ENCODE data around the gene CAPZB.

CAPZB gene

DNA sequence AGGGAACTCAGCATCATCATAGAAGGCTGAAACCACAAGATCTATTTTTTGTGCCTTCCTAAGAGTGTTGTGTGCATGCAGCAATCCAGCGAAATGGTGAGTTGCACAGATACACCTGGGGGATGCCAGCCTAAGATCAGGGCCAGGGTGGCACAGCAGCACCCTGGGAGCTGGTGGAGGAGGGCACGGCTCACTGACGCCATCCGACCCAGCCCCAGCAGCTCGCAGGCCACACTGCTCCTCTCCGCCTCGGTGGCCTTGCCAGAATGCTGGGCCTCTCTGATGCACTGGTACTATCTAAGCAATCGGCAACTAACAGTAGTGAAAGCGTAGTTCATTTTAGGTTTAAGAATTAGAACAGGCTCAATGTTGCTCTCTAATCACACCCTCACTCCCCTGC, 37.8 kb downstream of the CAPZB start:
- DNase-seq: no peak

DNA sequence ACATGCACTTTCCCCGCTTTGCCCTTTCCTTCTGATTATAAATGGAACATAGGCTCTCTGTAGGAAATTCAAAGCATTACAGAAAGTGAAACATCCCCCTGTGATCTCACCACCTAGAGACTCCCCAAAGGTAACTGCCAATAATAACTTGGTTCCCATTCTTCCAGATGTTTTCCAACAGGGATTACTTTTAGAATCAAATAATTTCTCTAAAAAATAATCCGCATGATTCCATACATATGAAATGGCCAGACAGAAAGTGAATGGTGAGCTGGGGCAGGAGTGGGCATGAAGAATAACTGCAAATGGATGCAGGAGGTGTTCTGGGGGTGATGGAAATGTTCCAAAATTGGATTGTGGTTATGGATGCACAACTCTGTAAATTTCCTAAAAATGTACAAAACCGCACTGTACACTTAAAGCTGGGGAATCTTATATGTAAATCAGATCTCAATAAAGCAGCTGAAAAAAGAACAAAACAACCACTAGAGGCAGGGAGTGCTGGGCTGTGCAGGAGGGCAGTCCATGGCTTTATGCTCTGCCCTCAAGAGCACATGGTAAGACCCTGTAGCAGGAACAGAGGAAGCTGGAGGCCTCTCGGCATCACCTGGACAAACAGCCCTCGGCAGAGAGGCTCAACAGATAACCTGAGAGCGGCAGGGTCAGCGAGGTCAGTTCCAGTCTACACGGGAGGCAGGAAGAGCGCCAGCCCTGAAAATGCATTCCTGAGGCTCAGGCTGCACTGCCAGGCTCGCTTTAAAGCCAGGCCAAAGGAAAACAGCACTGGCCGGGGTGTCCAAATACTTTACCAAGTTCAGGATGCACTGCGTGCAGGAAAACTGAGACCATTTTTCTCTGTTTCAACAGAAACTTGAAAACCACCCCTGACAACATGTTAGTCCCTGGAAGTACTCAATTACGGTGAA, 39.7 kb downstream of the CAPZB start:
- no peak for DNase-seq

DNA sequence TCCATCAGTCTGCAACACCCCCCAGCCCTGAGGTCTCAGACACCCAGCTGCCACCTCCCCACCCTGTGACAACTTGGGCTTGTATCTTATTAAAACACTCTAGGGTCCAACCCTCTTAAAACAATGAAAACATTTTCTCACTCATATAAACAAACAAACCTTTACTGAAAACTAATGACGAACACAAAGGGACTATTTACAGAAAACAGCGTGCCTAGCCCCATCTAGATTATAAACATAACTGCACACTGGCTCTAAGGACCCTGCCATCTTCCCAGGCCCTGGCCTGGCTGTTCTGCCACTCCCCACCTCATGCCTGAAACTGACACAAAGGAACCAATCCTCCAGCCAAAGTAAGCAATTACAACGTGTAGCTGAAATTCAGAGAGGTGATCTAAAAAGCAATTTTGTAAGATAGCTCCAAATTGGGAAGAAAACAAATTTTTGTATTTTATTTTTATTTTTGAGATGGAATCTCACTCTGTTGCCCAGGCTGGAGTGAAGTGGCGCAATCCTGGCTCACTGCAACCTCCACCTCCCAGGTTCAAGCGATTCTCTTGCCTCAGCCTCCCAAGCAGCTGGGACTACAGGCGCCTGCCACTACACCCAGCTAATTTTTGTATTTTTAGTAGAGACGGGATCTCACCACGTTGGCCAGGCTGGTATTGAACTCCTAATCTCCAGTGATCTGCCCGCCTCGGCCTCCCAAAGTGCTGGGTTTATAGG, 40.9 kb downstream of the CAPZB start:
- no peak for DNase-seq

DNA sequence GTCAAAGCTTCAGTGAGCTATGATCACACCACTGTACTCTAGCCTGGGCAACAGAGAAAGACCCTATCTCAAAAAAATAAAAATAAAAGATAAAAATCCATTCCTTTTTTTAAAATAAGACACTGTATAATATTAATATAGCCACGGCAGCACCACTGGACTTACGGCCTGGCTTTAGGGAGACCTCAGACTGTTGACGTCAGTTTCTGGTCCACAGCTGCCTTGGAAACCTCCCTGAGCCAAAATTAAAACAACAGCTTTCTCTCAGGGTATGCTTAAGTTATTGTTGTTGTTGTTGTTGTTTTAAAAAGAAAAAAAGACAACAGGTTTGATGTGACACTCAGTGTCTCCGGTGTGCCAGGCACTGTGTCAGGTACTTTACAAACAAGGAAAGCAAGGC, 42.0 kb downstream of the CAPZB start:
- DNase-seq: no peak

DNA sequence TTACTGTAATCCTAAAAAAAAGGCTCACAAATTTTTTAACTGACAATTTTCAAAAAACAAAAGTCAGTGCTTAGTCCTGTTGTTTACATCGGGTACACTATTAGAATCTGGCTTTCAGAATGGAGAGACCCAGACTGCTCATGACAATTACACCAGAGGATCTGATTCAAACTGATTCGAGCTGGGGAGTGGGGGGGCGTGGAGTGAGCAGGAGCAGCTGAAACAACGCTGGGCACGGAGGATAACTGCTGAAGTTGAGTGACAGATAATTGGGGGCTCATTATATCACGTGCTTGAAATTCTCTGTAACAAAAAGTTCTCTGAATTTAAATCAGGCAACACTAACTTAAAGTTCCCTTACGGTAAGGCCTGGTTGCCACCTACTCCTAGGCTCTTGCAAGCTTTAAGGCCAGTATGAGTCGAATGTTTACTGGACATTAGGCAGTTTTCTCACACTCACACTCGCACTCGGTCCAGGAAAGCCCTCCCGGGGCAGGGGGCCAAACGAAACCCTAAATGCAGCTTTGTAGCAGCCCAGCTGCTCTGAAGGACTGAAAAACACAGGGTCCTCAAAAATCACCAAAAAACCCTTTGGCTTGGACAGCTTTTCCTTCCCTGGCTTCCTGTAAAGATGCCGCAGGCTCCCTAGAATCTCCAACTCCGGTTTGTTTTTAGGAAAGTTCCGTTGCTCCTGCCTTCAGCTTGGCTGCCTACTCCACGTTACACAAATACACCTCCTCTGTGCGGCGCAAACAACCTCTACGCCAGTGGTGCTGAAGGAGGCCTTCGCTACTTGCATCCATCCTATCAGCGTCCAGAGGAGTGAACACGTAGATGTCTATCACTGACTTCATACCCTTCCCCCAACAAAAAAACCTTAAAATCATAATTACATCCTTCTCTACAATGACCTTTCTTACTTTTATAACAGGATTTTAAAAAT, 42.9 kb downstream of the CAPZB start:
- DNase-seq: no peak

DNA sequence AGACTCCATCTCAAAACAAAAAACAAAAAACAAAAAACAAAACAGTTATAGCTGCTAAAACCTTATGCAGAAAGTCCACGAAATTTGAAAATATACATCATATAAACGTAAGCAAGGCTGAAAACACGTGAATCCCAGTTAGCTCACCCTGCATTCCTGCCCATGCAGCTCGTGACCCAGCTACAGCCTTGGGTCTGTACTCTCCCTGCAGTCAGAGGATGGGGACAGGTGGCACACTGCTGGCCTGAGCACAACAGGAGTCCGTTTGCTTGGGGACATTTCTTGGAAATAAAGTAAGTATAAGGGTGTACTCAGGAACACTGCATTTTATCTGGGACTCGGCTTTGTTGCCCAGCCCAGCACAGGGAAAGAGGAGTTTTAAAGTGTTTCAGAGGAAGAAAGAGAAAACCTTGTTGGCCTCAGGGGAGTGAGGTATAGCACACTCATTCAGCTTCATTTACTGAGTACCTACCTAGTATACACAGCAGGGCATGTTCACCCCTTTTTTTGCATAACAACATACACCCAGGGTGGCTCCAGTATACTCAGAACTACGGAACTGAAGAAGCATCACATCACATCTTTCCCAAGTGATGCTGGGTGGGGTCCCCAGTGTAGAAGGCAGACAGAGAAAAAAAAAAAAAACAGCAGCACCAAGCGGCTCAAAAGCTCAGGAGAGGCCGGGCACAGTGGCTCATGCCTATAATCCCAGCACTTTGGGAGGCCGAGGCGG, 44.1 kb downstream of the CAPZB start:
- DNase-seq: no peak

DNA sequence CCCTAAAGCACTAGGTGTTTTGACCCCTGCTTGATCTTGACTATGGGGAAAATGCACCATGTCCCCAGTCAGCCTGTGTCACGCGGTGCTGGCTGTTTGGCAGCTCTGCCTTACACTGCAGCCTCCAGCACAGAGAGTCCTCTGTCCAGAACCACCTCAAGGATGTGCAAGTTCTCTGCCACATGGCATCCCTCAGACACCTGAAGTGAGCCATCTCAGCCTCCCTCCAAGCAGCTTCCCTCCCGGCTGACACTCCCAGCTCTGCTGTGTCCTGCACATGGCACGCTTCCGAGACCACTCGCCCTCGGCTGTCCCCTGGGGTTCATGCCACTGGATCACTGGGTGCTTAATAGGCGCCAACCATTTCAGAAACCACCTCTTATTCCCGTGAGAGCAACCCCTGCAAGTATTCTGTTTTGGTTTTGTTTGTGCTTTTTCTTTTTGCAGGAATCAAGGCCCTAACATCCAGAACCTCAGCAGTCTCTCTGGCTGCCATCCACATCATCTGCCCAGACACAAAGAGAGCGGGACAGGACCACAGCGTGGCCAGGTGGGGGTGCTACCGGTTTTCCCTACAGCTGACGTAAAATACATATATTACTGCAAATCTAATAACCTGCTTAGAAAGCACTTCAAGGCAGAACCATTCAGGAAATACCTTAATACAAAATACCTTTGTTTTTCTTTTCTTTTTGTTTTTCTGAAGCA, 45.7 kb downstream of the CAPZB start:
- DNase-seq: no peak

DNA sequence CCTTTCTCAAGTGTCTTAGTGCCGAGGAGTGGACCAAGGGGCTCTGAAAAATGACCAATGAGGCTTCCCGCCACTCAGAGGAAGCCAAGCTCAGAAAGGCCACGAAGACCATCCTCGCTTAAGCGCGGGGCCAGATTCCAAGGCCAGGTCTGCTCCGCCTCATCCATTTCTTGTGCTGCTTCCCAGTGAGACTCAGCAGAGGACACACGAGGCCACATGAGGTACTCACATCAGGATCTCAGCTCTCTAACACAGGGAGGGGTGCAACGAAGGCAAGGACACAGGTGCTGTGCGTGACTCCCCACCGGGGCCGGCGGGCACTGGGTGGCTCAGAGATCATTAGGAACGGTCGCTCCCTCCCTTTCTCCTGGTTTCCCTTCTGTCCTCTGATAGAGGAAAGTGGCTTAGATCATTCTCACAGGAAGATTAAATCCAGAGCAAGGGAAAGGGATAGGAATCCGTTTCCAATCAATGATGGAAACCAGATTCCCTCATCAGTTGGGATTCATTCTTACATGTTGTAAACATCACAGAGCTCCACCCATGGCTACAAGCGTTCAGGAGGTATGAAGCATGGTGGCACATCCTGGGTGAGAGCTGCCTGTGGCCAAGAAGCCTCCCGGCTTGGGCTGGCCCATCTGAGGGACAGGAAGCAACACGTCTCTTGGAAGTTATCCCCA, 46.7 kb downstream of the CAPZB start:
- DNase-seq: no peak

DNA sequence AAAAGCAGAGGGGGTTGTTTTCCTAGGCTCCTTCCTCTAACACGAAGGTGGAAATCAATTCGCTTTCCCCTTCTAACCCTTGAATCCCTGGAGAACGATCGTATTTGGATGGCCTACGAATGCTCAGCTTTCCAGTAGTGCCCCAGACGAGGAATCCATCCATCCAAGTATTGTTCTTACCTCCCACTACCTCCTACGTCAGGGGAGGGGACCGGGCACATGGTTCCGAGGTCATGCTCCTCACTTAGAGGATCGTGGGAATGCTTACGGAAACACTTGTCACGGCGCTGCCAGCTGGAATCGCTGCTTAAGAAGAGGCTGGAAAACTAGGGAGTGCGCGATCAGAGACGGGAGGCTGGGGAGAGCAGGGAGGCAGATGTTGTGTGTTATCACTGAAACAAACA, 47.4 kb downstream of the CAPZB start:
- DNase-seq: no peak

DNA sequence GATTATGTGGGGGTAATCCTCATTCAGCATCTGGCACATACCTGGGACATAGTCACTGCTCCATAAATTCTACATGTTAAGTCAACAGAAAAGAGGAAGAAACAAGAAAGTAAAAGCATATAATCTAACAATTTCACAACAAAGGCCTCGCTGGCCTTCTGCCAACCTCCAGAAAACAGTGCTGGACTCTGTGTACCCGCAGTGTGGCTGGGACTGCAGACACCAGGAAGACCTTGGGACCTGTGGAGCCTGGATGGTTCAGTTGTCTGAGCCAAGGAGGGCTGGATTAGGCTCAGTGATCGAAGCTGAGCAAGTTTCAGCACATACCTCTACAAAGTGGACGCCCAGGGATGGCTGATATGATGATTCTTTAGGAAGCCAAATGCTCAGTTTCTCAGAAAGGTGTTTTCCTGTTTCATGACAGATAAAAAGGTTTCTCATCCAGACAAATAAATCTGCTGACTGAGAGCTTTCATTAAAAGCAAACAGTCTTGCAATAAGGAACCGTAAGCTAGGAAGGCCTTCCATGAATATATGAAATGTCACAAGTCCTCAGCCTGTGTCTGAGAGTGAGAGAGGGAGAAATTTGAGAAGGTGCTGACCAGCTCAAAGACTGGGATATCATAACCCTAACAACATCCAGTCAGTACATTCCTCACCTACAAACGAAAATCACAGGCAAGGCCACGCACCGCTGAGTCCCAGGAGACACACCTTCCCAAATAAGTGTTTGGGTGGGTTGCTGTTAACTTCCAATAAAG, 48.4 kb downstream of the CAPZB start:
- DNase-seq: no peak

DNA sequence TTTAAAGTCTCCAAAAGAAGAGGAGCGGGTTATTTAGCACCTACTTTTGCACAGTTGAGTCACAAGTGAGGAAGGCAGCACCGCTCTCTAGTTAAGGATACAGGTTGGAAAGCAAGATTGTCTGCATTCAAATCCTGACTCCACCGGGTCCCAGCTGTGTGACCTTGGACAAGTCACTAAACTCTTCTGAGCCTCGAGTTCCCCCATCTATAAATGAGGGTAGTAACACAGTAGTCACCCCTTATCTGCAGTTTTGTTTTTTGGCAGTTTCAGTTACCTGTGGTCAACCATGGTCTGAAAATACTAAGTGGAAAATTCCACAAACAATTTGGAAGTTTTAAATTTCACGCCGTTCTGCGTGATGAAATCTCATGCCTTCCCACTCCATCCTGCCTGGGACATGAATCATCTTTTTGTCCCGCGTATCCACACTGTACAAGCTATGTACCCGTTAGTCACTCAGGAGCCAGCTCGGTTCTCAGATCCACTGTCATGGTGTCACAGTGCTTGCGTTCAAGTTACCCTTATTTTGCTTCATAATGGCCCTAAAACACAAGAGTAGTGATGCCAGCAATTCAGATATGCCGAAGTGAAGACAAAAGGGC, 49.4 kb downstream of the CAPZB start:
- DNase-seq: no peak

DNA sequence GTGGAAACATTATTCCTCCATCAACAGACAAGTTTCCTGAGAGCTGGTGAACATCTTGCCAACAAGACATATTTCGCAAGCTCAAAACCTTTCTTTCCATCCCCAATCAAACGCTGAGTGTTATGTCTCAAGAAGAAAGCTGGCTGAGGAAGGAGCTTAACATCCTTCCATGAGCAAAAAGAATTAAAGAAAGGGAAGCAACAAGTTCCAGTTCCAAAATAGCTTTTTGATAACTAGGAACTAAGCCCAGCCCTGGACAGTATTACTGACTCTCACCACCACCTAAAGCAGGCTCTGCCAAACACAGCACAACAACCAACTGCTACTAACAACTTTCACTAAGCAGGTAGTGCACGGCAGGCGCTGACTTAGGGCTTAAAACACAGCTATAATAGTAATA, 50.2 kb downstream of the CAPZB start:
- DNase-seq: no peak

DNA sequence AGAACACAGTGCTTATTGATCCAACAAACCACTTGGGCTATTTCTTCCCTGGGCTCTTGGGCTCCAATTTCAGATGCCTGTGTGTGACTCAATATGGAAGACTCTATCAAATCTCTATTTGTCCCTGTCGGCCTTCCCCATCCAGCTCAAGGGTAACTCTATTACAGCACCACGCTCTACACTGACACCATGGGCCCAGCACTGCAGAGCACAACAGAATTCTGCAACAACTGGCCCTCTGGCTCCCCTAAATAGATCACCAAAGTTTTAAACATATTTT, 51.7 kb downstream of the CAPZB start:
- DNase-seq: no peak

DNA sequence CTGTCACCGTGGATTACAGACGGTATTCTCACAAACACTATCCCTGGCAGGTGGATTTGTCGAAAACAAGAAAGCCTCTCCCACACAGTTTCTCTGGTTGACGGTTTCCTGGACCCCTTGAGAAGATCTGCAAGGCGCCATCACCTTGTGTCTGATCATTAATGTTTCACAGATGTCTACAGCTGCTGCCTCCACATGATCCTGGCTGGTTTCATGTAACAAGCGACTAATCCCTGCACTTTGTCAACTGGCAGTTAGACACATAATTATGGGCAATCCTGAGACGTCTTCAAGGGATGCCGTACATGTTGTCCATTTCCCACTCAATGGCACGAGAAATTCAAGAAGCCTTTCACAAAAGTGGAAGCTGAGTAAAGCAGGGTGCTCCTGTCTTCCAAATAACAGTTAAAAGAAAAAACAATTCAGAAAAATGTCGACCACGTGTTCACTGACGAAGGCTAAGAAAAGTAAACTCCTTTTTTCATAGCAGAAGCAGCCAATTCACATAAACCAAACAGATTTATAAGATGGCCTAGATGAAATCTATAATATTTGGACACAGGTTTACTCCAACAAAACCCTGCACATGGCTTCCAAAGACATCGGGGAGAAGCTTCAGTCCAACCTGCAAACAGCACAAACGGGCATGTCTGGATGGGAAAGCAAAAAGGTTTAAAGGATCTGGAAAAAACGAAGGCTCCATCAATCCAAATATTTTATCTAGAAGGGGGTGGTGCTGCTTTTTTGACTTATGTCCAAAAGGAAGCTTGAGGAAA, 52.2 kb downstream of the CAPZB start:
- no peak for DNase-seq

DNA sequence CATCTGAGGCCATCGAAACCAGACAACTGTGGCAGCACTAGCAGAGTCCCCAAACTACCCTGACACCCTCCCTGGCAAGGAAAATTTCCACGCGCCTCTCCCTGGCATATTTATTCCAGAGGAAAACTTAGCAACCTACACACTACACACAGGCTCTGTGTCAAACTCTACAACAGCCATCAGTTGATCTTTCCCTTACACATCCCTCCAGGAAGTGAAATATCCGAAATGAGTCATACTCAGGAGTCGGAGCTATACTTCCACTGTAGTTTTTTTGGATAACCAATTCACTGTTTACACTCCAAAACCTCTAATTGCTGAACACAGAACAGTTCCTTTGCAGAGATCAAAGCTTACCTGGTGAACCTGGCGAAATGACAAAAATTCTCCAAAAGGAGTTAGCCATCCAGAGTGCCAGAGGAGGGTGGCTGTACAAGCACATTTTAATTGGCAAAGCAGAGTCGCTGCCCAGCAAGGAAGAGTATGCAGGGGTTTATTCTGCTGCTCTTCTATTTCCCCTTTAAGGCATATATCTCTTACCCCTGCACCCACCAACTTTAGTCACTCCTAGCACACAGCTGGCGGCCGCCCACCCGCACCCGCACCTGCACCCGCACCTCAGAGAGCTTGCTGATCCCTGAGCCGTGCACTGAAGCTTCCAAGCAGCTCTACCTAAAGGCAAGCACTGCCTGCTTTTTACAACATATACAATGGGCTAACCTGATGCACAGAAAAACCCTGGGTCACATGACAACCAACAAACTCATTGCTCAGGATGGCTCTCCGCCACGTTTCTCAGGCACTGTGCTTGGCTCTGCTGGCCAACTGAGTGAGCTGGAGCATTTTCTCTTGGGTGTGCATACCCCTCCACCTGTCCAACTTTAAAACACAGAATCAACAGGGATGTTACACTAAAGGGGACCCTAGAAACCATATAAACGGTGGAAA, 54.9 kb downstream of the CAPZB start:
- DNase-seq: no peak

DNA sequence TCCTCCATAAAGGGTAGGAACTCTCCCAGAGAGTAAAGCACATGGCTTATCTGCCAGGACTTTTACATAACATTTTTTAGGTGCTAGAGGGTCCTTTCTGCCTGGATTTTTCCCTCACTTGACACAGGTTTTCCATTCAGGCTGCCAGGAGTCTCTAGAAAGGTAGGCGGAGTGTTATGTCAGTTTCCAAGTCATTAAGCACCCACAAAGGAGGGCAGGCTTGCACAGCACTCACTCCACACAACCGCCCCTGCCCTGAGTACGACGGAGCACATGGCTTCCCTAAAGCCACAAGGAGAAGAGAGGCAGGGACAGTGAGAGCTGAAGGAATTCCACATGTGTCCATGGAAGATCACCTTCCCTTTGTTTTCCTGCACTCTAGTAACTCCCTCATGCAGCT, 55.7 kb downstream of the CAPZB start:
- peak; percentile 37 for DNase-seq

DNA sequence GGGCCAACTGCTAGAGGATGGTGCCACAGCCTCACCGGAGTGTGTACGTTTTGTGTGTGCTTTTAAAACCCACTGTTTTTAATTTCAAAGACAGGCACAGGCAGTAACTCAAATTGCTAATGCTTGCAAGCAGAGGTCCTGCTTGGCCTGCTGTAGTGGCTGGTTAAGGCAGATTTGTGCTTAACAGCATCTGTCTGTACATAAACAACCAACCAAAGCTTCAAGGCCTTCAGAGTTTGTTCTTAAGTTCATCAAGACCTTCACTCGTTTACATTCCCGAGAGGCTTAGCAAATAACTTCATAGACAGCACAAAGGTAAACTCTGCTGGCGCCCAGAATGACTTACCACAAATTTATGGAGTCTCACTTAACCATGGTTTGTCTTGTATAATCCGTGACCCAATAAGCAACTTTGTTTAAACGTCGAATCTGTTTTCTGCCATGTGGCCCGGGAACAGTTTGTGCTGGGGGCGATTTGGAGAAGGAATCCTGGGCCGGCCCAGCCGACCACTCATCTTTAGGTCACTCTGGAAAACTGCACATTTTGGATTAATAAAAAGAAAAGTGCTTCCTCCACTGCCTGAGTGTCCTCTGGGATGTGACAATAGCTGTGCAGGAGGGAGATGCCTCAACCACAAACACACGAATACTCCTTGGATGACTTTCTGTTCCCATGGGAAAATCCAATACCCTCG, 58.1 kb downstream of the CAPZB start:
- no peak for DNase-seq

Measured in NCI-H187 treated with DMSO at 0.1 percent for 48 hours (cell line).